ENCODE data around the gene CBX3. TPM values are rescaled to one million over a fixed set of nuclear protein-coding genes. Genes with fewer than 3 reads are reported as not detected.
A peak's percentile ranks its signal among the peaks of the same experiment; 100 is the strongest.

The CBX3 gene
- total RNA-seq, 1 donor from 2014 or later, result 77.4 TPM

DNA sequence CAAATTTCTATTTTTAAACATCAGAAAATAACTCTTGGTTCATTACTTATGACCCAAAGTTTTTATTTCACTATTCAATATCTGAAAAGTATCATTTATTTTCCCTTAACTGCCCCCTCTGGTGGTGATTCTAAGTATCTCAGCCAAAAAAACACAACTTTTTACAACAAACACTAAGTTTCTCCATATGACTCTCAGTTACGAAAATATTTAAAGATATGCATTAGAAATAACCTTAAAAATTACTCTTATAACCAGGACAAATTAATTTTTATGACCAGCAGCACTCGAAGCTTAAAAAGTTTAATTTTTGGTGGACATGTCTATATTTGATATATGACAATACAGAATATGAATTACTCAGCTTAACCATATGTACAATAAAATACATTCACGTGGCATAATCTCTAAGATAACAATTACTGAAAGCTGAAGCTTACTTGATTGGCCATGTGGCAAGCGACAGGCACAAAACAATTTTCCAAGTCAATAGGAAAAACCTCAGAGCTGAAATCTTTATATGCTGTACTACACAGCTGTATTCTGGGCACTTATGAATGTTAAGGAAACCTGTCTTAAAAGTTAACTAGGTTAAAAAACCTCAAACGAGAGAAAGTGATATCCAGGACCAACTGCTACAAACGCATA lies 3.3 kb upstream of the CBX3 start:
- ATAC-seq (no peak), DNase-seq (ENCODE audit: low spot score) (no peak)
- intact Hi-C loops (cut with DNase I), result no loop called here

DNA sequence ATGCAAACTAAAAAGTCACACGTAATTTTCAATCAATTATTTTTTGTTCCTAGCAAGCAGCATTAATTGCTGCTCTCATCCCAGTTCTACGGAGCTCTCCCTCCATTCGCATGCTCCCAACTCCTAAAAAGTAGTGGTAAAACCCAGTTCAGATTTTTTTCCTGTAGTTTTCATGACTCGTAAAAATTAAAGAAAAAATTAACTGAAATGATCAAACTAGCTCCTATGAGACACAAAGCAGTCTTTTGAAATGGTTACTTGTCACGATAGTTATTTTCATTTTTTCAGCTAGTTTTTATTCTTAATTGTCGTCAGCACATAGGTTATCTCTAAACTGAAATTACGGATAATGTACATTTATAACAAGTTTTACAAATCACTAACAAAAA lies 2.8 kb upstream of the CBX3 start:
- intact Hi-C loops (cut with DNase I), result no loop called here
- DNase-seq (ENCODE audit: low spot score), result no peak
- ATAC-seq, result no peak

DNA sequence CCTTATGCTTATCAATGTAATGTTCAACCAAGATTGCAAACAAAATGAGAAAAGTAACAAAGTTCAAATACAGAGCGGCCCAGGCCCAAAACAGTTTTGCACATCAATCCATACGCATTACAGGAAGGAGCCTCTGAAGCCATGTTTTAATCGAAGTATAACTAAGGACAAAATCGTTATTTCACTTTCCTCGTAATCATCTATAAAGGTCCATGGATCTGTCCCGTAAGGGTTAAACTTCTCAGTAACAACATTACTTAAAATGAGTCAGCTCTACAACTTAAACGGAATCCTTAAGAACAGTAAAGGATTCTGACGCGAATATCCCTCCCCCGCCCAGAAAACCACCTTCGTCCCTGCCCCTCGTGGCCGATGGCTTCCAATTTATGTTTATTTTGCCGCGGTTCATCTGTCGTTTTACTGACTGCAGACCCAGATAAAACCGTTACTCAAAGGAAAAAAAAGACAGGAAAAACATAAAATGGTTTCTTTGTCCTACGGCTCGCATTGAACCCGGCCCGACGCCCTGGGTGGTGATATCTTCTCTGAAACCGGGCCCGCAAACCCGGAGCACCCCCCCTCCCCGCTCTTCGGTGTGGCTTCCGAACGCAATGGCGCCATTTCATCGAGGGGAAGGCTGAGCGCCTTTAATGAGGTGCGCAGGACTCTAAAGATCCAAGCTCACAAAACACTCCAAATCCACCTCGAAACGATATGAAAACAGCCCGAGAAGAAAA lies 2.1 kb upstream of the CBX3 start:
- peak; percentile 82 for DNase-seq (ENCODE audit: low spot score)
- intact Hi-C loops (cut with DNase I), result no loop called here
- ATAC-seq, result peak; percentile 46

DNA sequence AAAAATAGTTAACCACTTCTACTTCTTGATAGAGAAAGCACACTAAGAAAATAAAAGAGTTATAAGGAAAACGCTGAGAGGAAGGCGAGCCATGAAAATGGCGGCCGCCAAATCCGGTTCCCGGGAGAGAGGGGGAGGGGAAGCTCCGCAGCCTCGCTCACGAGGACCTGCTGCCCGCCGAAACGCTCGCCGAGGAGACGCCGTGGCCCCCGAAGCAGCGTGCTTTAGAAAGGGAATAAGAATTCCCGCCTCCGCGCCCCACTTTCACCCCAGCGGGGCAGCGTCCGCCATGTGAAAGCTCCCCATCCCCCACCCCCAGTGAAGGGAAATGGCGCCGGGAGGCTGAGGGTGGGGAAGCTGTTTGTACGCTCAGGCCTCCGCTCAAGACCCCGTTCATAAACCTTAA lies 1.5 kb upstream of the CBX3 start:
- peak; percentile 65 for ATAC-seq

DNA sequence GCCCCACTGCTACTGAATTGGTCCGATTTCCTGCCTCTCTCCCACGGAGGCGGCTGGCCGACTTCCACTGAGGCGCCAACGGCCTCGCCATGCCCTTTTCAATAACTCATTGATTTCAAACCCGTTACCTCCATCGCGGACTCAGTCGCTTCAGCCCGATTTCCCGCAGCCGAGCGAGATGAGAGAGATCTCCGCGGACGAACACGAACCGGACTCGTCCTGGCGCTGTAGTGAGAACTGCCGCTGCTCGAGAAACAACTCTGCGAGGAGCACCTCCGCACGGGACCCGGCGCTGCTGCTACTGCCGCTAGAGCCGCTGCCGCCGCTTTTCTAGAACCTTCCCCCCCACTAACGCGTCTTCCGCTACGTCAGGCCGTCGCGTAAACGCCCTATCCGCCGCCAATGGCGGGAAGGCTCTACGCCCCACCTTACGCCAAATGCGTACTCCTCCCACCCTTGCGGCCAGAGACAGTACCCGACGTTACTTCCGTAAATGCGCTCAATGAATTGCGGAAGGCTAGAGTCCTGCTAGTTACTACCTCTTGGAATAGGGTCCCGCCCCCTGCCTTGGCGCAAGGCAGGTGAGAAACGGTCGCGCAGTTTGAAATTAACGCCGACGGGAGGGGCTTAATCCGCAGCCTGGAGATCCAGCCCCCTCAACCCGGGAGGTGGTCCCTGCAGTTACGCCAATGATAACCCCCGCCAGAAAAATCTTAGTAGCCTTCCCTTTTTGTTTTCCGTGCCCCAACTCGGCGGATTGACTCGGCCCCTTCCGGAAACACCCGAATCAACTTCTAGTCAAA lies 900 bp upstream of the CBX3 start, which contains the start of gene HNRNPA2B1:
Gene HNRNPA2B1, minus strand, starts transcription at position 303 of the 803 bp plus-strand sequence. Its CDS starts 169 bp downstream, at position 134.
- peak; percentile 99 for DNase-seq (ENCODE audit: low spot score)
- intact Hi-C loops (cut with DNase I), result no loop called here
- ATAC-seq, result peak; percentile 95

More for the DNA sequence above, 1.5 kb upstream of the CBX3 start:
- intact Hi-C loops (cut with DNase I), result no loop called here
- peak; percentile 87 for DNase-seq (ENCODE audit: low spot score)

DNA sequence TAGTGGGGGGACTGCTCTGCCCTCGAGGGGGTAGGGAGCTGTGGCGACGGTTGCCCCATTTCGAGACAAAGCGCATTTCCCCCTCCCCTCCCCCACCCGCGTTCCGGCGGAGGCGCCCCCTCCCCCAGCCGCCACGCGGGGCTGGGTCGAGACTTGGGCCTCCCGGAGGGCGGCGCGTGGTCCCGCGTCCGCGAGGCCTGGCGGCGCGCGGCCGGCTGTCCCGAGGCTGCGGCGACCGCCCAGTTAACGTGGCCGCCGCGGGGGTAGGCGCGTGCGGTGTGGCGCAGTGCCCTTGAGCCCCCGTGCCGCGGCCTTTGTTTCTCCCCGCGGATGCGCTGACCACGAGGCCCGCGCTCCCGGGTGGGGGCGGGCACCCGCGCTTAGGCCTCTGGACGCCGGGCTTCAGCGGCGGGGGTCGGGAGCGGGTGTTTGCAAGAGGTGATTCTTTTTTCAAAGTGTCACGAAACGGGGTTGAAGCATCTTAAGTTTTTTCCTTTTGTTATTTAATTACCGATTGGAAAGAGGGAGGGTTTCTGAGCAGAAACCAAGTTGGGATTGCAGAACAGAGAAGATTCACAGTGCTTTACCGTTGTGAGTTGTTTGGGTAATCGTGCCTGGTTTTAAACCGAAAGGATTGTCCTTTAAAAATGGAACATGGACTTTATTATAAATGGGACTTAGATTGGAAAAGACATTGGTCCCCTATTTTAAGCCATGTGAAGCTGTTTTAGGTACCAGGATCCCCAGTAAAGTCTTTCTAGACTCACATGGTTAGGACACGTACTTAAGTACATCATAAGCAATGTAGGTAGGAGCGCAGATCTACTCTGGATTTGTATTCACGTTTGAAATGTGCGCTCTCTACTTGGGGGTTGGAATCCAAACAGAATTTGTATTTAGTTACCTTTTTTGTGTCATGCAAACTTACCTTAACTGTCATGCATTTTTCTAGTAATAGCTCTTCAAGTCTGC lies 760 bp downstream of the CBX3 start:
- ATAC-seq (no peak), DNase-seq (ENCODE audit: low spot score) (peak; percentile 85)
- intact Hi-C loops (cut with DNase I), result no loop called here

DNA sequence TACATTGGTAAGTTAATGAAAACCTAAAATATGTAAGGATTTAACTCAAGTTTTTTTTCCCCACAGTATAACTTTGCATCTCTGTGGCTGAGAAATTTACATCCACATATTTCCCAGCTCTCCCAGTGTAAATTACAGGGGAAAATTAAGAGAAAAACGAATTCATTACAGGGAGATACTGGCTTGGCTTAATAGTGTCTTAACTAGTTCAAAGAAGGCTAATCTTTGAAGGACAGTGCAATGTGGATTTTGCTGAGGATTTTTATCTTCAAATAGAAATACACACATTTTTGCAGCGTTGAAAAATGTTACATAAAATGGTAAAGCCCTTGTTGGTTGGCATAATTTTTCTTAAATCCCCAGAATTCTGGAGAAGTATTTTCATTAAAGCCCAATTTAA lies 1.5 kb downstream of the CBX3 start:
- intact Hi-C loops (cut with DNase I), result no loop called here
- ATAC-seq (no peak), DNase-seq (ENCODE audit: low spot score) (no peak)

DNA sequence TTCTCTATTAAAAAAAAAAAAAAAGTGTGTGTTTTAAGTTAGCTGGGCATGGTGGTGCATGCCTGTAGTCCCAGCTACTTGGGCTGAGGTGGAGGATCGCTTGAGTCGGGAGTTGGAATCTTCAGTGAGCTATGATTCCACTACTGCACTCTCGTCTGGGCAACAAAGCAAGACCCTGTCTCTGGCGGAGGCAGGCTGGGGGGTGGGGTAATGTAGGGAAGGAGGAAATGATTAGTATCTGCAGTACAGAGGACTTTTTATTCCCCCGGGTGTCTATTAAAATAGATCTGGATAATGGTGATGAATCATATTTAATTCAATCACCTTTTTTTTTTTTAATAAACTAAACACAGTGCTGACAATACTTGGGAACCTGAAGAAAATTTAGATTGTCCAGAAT lies 6.5 kb downstream of the CBX3 start:
- ATAC-seq, result no peak
- DNase-seq (ENCODE audit: low spot score), result no peak
- intact Hi-C loops (cut with DNase I), result no loop called here

DNA sequence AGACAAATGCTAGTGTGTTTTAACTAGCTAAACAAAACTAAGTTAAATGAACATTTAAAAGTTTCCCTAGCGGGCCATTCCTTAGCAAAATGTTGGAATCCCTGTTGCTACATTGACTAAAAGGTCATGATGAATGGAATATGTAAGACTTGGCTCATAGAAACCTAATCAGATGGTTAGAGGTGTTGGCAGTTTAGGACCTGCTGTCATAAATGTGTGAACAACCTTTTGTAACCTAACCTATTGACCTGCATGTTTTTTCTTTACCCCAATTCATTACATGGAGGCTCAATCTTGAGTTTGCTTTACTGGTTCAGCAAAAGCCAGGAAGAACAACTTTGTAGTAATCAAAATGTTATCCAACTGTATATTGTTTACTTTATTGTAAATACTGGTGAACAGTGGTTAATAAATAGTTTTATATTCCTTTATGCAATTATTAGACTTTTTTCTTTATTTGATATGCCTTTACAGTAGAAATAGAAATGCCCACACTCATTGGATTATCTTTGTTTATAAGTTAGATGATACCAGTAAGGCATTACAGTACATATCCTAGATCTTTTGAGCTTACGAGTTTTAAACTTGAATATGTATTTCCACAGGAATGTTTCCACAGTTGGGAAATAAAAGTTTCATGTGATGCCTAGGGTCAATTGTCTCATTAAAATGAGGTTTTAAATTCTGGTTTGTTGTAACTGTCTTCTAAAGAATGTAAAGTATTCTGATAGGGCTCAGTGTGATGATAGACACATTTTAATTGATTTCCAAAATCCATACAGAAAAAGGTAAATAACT lies 11.6 kb downstream of the CBX3 start:
- DNase-seq (ENCODE audit: low spot score) (no peak), ATAC-seq (no peak)
- intact Hi-C loops (cut with DNase I), result no loop called here

DNA sequence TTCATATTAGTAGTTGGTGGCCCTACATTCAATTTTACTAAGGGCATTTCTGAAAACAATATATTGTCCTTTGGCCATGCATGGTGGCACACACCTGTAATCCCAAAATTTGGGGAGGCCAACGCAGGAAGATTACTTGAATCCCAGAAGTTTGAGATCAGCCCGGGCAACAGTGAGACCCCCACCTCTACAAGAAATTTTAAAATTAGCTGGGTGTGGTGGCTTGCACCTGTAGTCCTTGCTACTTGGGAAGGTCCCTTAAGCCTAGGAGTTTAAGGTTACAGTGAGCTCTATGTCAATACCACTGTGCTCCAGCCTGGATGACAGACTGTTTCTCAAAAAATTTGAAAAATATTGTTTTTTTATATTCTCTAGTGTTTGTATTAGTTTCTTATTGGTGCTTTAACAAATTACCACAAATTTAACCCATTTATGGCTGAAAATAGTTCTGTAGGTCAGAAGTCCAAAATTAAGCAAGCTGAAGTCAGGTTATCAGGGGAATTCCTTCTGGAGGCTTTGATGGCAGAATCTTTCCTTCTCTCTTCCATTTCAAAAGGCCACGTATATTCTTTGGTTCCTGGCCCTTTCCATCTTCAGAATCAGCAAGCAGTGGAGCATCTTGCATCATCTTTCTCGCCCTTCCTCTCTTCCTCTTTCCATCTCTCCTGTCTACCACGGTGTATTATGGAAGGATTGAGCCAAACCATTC lies 12.4 kb downstream of the CBX3 start:
- DNase-seq (ENCODE audit: low spot score) (no peak), ATAC-seq (no peak)
- intact Hi-C loops (cut with DNase I), result no loop called here

DNA sequence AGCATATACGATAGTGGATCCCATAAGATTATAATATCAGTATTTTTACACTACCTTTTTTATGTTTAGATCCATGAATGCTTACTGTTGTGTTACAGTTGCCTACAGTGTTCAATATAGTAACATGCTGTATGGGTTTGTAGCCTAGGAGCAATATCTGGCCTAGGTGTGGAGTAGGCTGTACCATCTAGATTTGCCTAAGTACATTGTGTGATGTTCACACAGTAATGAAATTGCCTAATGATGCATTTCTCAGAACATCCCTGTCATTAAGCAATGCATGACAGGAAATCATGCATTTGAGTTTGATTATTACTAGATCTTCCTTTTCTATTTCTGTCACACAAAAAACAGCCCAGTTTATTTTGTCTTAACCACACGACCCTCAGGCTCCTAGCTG lies 14.5 kb downstream of the CBX3 start:
- no peak for DNase-seq (ENCODE audit: low spot score)
- ATAC-seq, result no peak
- intact Hi-C loops (cut with DNase I), result no loop called here

DNA sequence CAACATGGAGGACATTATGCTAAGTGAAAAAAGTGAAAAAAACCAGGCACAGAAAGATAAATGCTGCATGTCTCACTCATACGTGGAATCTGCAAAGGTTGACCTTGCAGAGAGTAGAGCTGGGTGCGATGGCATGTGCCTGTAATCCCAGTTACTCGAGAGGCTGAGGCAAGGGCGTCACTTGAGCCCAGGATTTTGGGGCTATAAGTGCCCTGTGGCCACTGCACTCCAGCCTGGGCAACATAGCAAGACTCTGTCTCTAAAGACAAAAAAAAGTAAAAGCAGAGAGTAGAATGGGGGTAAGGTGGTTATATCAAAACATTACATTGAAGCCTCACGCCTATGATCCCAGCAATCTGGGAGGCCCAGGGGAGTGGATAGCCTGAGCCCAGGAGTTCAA lies 22.8 kb downstream of the CBX3 start:
- ATAC-seq (no peak), DNase-seq (ENCODE audit: low spot score) (no peak)
- intact Hi-C loops (cut with DNase I), result no loop called here

DNA sequence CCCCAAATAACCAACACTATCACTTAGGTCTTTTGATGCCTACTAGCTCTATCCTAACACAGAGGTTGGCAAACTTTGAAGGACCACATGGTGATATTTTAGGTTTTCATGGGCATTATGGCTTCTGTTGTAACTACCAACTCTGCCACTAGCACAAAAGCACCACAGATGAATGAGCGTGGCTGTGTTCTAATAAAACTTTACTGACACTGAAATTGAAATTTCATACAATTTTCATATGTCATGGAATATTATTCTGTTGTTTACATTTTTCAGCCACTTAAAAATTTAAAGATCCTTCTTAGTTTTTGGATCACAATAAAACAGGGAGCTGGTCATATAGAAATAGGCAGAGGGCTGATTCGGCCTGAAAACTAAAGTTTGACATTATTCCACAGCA lies 26.4 kb downstream of the CBX3 start:
- ATAC-seq, result no peak
- intact Hi-C loops (cut with DNase I), result no loop called here
- DNase-seq (ENCODE audit: low spot score), result no peak

DNA sequence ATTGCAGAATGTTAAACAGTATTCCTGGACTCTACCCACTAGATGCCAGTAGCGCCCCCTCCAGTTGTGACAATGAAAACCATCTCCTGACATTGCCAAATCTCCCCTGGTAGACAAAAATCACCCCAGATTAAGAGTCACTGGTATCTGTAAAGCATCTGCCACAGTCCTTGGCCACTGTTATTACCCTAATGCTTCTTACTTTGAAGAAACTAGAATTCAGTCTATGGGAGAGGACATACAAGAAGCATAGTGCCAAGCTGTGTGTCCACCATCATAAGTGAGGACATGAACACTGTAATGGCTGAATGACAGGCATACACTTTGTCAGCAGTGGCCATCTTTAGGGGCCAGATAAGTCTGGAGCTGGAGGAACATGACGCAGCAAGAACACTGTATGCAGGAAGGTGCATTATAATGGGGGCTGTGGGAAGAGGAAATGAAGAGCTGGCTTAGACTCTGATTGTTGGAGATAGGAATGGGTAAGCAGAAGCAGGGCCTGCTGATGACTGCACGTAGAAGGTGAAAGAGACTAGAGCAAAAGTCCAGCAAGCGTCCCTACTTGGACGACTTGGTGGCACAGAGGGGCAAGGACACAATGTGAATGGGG lies 32.5 kb downstream of the CBX3 start:
- ATAC-seq, result no peak
- no peak for DNase-seq (ENCODE audit: low spot score)
- intact Hi-C loops (cut with DNase I), result no loop called here

DNA sequence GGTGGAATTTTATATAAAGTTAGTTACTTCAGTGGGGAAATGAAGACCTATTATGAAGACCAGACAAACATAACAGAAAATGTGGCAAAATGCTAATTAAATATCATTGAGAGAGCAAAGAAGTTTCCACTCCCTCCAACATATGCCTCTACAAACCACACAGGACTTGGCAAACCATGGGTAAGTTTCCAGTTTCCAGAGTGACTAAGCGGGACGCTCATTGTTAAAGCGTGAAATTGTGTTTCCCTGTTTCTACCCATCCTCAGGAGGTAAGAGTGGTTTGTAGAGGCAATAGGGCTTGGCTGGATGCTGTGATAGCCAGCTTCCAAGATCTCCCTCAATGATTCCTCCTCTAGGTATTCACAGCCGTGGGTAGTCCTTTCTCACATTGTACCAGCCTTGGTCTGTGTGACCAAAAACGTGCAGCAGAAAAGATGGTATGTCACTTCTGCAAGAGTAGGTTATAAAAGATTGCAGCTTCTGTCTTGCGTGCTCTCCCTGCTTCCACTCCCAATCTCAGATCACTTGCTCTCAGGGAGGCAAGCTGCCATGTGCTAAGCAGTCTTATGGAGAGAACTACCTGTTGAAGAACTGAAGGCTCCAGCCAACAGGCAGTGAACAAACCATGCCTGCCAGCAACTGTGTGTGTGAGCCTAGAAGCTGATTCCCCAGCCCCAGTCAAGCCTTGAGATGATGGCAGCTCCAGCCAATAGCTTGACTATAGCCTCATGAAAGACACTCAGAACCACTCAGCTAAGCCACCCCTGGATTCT lies 35.7 kb downstream of the CBX3 start:
- ATAC-seq (no peak), DNase-seq (ENCODE audit: low spot score) (no peak)
- intact Hi-C loops (cut with DNase I), result no loop called here

DNA sequence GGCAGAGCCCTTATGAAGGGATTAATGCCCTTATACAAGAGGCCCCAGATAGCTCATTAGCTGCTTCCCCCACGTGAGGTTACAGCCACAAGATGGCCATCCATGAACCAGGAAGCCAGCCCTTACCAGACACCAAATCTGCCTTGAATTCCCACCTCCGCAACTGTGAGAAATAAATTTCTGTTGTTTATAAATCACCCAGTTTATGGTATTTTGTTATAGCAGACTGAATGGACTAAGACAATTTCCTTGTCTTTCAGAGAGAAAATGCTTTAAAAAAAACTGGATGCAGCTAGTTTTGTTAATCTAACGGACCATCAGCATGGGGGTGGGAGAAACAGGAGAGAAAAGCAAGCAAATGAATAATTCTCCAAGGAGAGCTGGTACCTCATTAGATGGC lies 36.5 kb downstream of the CBX3 start:
- no peak for ATAC-seq
- DNase-seq (ENCODE audit: low spot score), result no peak
- intact Hi-C loops (cut with DNase I), result no loop called here
